Thyroid gland (tissue), 4 donors: ENCODE data around the gene CCL7. TPM values are rescaled to one million over a fixed set of nuclear protein-coding genes. Genes with fewer than 3 reads are reported as not detected.
A peak's percentile ranks its signal among the peaks of the same experiment; 100 is the strongest.

Experiments
- DNase-seq, 2 donors: peaks; one replicate each; pipeline ENCODE4 v3.0.0-alpha.2; 2019
- H3K27ac ChIP-seq, 3 donors: fragments of 200-600 bp; sonication (generic); 1 replicate in 2 of 3; 2 replicates in 1 of 3; pipeline ENCODE4 v1.5.1; 2016 to 2019; ENCODE audit warnings: mild to moderate bottlenecking in 1 of 3, moderate library complexity in 1 of 3
- H3K27me3 ChIP-seq: fragments of 200-600 bp; sonication (generic); one replicate; pipeline ENCODE4 v1.5.1; 2019
- H3K36me3 ChIP-seq, 2 donors: fragments of 200-600 bp; sonication (generic); one replicate each; pipeline ENCODE4 v1.5.1; 2016 to 2019
- H3K4me1 ChIP-seq, 2 donors: fragments of 200-600 bp; sonication (generic); one replicate each; pipeline ENCODE4 v1.5.1; 2017 to 2019
- H3K4me3 ChIP-seq, 3 donors: fragments of 200-600 bp; sonication (generic); replicated peaks in 1 of 3; 1 replicate in 2 of 3; 2 replicates in 1 of 3; pipeline ENCODE4 v1.5.1; 2016; ENCODE audit warnings: mild to moderate bottlenecking in 1 of 3
- H3K9me3 ChIP-seq: fragments of 200-600 bp; sonication (generic); one replicate; pipeline ENCODE4 v1.5.1; 2017
- CTCF ChIP-seq, 6 experiments: fragments of 200-600 bp in 3 of 6; fragments of 450-650 bp in 3 of 6; sonication (generic) in 3 of 6; IDR thresholded peaks; one replicate each; pipeline ENCODE4 v1.5.1; 2016 to 2019; ENCODE audit warnings: antibody characterized with exemption in 6 of 6, mild to moderate bottlenecking in 2 of 6, inconsistent platforms in 1 of 6, moderate library complexity in 1 of 6
- POLR2A ChIP-seq, 2 donors: fragments of 450-650 bp; IDR thresholded peaks; one replicate each; pipeline ENCODE4 v1.6.1; 2017; ENCODE audit warnings: antibody characterized with exemption in 2 of 2, mild to moderate bottlenecking in 2 of 2, moderate library complexity in 1 of 2
- WGBS, 2 donors: methylation state at CpG; one replicate each; pipeline ENCODE4 v1.1.5; 2017; 5-methylcytosine and 5-hydroxymethylcytosine counted together
- intact Hi-C: fragments of 100-400 bp; cut with DNase I; formaldehyde crosslinking; loops from one replicate; pipeline ENCODE4 v1.15.1; 2023
- total RNA-seq, 4 donors: library from RNA; depleted of rRNA; stranded (reverse); fragments of >200 nt; gene quantifications; one replicate each; pipeline ENCODE4 v1.2.3, GENCODE V29; 2016

CCL7 gene
- total RNA-seq, 4 donors from 2014 or later = not detected

GRCh38 chr17:34302636-34303035 lies 32.6 kb downstream of the CCL7 start:
- TF ChIP-seq CTCF (IDR thresholded peaks at IDR 0.05) (no peak), POLR2A (IDR thresholded peaks at IDR 0.05) (no peak)
- H3K27me3 ChIP-seq = no peaks in the 10 kb centered on the region
- no peak overlapping the region for H3K4me3 ChIP-seq
- intact Hi-C loops = loop anchor here (2.0 kb wide), 1 partner anchor 98 kb away; no protein-coding TSS in a partner anchor
- H3K4me1 ChIP-seq = no peaks in the 10 kb centered on the region
- H3K27ac ChIP-seq = no peak overlapping the region
- WGBS, 2 donors = 93 to 100% methylated on average over 1 of the region's 1 CpG
- DNase-seq = no peak
- H3K9me3 ChIP-seq = no peaks in the 10 kb centered on the region
- no peaks in the 10 kb centered on the region for H3K36me3 ChIP-seq

GRCh38 chr17:34303606-34304005 lies 33.6 kb downstream of the CCL7 start:
- no peak for DNase-seq
- Histone ChIP-seq H3K4me1 (no peaks in the 10 kb centered on the region), H3K4me3 (no peak overlapping the region), H3K27ac (no peak overlapping the region), H3K9me3 (no peaks in the 10 kb centered on the region), H3K27me3 (no peaks in the 10 kb centered on the region), H3K36me3 (no peaks in the 10 kb centered on the region)
- TF ChIP-seq CTCF (IDR thresholded peaks at IDR 0.05) (no peak), POLR2A (IDR thresholded peaks at IDR 0.05) (no peak)
- 94 to 96% methylated on average over 2 of the region's 2 CpGs for WGBS, 2 donors
- intact Hi-C loops = loop anchor here (2.0 kb wide), 1 partner anchor 99 kb away; no protein-coding TSS in a partner anchor

GRCh38 chr17:34305061-34305460 lies 35.0 kb downstream of the CCL7 start:
- no peak overlapping the region for H3K4me3 ChIP-seq
- H3K27me3 ChIP-seq = no peaks in the 10 kb centered on the region
- no peak for DNase-seq
- H3K27ac ChIP-seq = no peak overlapping the region
- H3K4me1 ChIP-seq = no peaks in the 10 kb centered on the region
- H3K9me3 ChIP-seq = no peaks in the 10 kb centered on the region
- 96 to 97% methylated on average over 4 of the region's 4 CpGs for WGBS, 2 donors
- H3K36me3 ChIP-seq = no peaks in the 10 kb centered on the region
- no peak for TF ChIP-seq CTCF (IDR thresholded peaks at IDR 0.05)
- TF ChIP-seq POLR2A (IDR thresholded peaks at IDR 0.05) = no peak
- intact Hi-C loops = no loop called here

- H3K4me3 ChIP-seq = no peak overlapping the region
- H3K4me1 ChIP-seq = no peaks in the 10 kb centered on the region
- H3K36me3 ChIP-seq = no peaks in the 10 kb centered on the region
- intact Hi-C loops = no loop called here
- DNase-seq = no peak
- TF ChIP-seq POLR2A (IDR thresholded peaks at IDR 0.05) = no peak
- TF ChIP-seq CTCF (IDR thresholded peaks at IDR 0.05) = no peak
- H3K27ac ChIP-seq = no peak overlapping the region
- H3K27me3 ChIP-seq = no peaks in the 10 kb centered on the region
- H3K9me3 ChIP-seq = no peaks in the 10 kb centered on the region
Observed at GRCh38 chr17:34305606-34306005, 35.6 kb downstream of the CCL7 start.

- H3K4me3 ChIP-seq = no peak overlapping the region
- no peak overlapping the region for H3K27ac ChIP-seq
- H3K27me3 ChIP-seq = no peaks in the 10 kb centered on the region
- H3K4me1 ChIP-seq = no peaks in the 10 kb centered on the region
- no peak for TF ChIP-seq POLR2A (IDR thresholded peaks at IDR 0.05)
- peak in 4 of 6 experiments; percentile 35 to 72 (median 50) for TF ChIP-seq CTCF (IDR thresholded peaks at IDR 0.05)
- no peaks in the 10 kb centered on the region for H3K36me3 ChIP-seq
- no peaks in the 10 kb centered on the region for H3K9me3 ChIP-seq
- peak; percentile 24 to 32 for DNase-seq
- 61 to 78% methylated on average over 3 of the region's 3 CpGs for WGBS, 2 donors
- intact Hi-C loops = no loop called here
Observed at GRCh38 chr17:34306466-34306865, 36.4 kb downstream of the CCL7 start.
